ENCODE results near the gene CD160. TPM values are rescaled to one million over a fixed set of nuclear protein-coding genes. Genes with fewer than 3 reads are reported as not detected.

CD160 gene
- total and polyA plus RNA-seq, 3 donors from 2014 or later, result 0.31 to 0.45 TPM; not detected in 1

Other genes starting within 250 kb of the CD160 start
- gene GPR89A, start 111.5 kb upstream of the CD160 start, total RNA-seq, result 10 to 100 TPM; 41.1 to 48.3 TPM
- gene GPR89A, start 111.5 kb upstream of the CD160 start, polyA plus RNA-seq (ENCODE audit: insufficient read depth, low read depth, low replicate concordance), result 35.6 TPM
- gene PDZK1, start 12.1 kb upstream of the CD160 start, total RNA-seq, result 1 to 10 TPM in 1 of 2 donors, under 1 TPM in 1; 0.94 to 1.5 TPM
- gene PDZK1, start 12.1 kb upstream of the CD160 start, polyA plus RNA-seq (ENCODE audit: insufficient read depth, low read depth, low replicate concordance), result 3.5 TPM
- gene RNF115, start 104.6 kb downstream of the CD160 start, total RNA-seq, result 10 to 100 TPM; 24.4 to 29.1 TPM
- gene RNF115, start 104.6 kb downstream of the CD160 start, polyA plus RNA-seq (ENCODE audit: insufficient read depth, low read depth, low replicate concordance), result 13.8 TPM
- gene POLR3C, start 104.7 kb downstream of the CD160 start, total RNA-seq, result 10 to 100 TPM; 56.2 to 63.8 TPM
- gene POLR3C, start 104.7 kb downstream of the CD160 start, polyA plus RNA-seq (ENCODE audit: insufficient read depth, low read depth, low replicate concordance), result 73.3 TPM
- 10 to 100 TPM in 1 of 2 donors, 1 to 10 TPM in 1; 9.5 to 13.1 TPM for gene NUDT17, start 126.1 kb downstream of the CD160 start, total RNA-seq
- 9.5 TPM for gene NUDT17, start 126.1 kb downstream of the CD160 start, polyA plus RNA-seq (ENCODE audit: insufficient read depth, low read depth, low replicate concordance)
- gene PIAS3, start 139.6 kb downstream of the CD160 start, total RNA-seq, result 10 to 100 TPM; 39.8 to 40.1 TPM
- gene PIAS3, start 139.6 kb downstream of the CD160 start, polyA plus RNA-seq (ENCODE audit: insufficient read depth, low read depth, low replicate concordance), result 30.9 TPM
- gene ANKRD35, start 166.4 kb downstream of the CD160 start, total RNA-seq, result 1 to 10 TPM; 1.3 to 1.7 TPM
- 3.3 TPM for gene ANKRD35, start 166.4 kb downstream of the CD160 start, polyA plus RNA-seq (ENCODE audit: insufficient read depth, low read depth, low replicate concordance)
- 1 to 10 TPM; 4.3 to 6.3 TPM for gene ITGA10, start 190.6 kb downstream of the CD160 start, total RNA-seq
- gene ITGA10, start 190.6 kb downstream of the CD160 start, polyA plus RNA-seq (ENCODE audit: insufficient read depth, low read depth, low replicate concordance), result 3.4 TPM
- 10 to 100 TPM; 42.1 to 42.7 TPM for gene PEX11B, start 199.2 kb downstream of the CD160 start, total RNA-seq
- gene PEX11B, start 199.2 kb downstream of the CD160 start, polyA plus RNA-seq (ENCODE audit: insufficient read depth, low read depth, low replicate concordance), result 54.8 TPM
- gene RBM8A, start 208.0 kb downstream of the CD160 start, total RNA-seq, result 100 to 1,000 TPM; 158 to 174 TPM
- 123 TPM for gene RBM8A, start 208.0 kb downstream of the CD160 start, polyA plus RNA-seq (ENCODE audit: insufficient read depth, low read depth, low replicate concordance)
- gene LIX1L, start 238.5 kb downstream of the CD160 start, total RNA-seq, result 10 to 100 TPM; 15.8 to 20.6 TPM
- gene LIX1L, start 238.5 kb downstream of the CD160 start, polyA plus RNA-seq (ENCODE audit: insufficient read depth, low read depth, low replicate concordance), result 16.6 TPM
- gene ANKRD34A, start 245.1 kb downstream of the CD160 start, total RNA-seq, result under 1 TPM; 0.31 to 0.43 TPM
- gene ANKRD34A, start 245.1 kb downstream of the CD160 start, polyA plus RNA-seq (ENCODE audit: insufficient read depth, low read depth, low replicate concordance), result 0.51 TPM
- 10 to 100 TPM; 20.9 to 23.5 TPM for gene POLR3GL, start 245.2 kb downstream of the CD160 start, total RNA-seq
- 37.9 TPM for gene POLR3GL, start 245.2 kb downstream of the CD160 start, polyA plus RNA-seq (ENCODE audit: insufficient read depth, low read depth, low replicate concordance)

All from testis (tissue), 3 donors.